ENCODE measurements around the gene NSUN2.

The NSUN2 gene

DNA sequence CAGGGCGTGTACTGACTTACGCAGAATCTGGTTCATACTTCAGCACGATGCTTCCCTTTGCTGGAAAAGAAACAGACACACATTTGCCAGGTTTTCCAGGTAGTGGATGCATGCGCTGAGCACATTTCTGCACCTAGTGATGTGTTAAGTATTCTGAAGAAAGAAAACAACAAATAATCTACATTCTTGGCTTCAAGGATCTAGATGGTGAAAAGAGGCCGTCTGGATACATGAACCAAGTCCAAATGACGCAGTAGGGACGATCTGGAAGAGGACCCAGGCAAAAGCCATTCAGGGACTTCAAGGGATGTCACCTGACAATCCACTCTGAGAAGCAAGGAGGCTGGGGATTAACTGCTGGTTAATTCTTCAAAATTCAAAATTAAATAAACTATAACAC lies 30.4 kb downstream of the NSUN2 start:
- DNase-seq = no peak

DNA sequence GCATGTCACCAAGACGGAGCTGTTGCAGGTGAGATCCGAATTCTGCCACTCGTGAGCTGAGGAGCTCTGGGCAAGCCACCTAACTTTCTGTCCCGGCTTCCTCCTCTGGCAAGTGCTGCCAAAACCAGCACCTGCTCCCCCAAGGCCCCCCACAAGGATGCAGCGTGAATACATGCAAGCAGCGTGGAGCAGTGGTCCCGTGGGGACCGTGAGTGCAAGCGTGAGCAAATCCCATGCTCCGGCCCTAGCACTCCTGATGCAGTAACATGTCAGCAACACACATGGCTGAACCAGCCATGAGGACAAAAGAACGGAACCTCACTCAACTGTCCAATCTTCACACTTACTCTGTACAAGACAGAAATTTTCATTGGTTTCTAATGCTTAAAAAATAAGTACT lies 31.0 kb downstream of the NSUN2 start:
- DNase-seq = no peak

DNA sequence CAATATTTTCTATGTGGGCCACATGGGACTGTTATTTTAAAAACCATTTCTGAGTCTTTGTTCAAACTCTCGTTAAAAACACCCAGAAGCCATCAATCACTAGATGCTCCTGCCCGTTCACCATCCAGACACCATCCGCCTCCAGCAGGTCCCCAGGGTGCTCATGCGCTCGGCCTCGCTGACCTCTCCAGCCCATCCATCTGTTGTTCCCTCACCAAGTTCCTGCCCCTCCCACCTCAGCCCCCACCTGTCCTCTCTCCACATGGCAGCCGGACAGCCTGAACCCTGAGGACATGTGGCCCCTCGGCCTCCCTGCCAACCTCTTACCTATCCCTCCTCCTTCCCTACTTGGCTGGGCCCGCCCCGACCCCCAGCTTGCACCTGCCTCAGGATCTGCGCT lies 31.6 kb downstream of the NSUN2 start:
- no peak for DNase-seq

DNA sequence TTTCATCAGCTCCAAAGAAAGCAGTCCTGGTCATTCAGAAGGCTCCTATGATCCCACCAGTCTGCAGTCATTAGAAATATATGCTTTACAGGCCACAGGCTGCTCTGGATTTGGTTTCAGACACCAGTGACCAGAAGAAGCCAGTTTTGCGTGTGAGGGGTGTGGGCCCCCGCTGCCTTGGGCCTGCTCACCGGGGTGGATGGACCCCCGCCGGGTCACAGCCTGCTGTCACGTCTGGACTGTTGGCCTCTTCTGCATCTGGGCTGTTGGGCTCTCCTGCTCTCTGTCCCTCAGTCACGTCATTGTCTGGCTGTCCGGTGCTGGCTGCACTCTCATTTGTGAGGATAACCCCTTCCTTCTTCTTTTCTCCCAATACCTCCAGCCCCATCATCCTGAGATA lies 33.1 kb downstream of the NSUN2 start:
- no peak for DNase-seq

DNA sequence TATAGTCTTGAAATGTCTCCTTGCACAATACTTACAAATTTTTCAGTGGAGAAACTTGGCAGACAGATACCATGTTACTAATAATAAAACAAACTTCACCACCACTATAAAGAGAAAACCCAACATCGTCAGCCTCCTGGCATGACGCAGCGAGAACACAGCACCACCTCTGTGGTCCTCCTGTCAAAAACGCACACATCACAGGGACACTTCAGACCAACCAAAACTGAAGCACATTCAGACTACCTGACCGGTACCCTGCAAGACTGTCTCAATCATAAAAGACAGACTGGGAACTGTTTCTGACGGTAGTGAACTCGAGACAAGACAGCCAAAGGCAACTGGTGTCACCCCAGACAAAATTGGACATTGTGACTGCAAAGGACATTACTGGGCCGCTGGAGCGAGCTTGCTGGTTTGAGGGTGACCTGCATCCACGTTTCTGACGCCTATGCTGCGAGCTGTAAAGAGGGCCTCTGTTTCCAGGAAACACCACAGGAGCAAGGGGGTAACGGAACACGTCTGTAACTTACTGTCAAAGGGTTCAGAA lies 34.4 kb downstream of the NSUN2 start:
- no peak for DNase-seq

DNA sequence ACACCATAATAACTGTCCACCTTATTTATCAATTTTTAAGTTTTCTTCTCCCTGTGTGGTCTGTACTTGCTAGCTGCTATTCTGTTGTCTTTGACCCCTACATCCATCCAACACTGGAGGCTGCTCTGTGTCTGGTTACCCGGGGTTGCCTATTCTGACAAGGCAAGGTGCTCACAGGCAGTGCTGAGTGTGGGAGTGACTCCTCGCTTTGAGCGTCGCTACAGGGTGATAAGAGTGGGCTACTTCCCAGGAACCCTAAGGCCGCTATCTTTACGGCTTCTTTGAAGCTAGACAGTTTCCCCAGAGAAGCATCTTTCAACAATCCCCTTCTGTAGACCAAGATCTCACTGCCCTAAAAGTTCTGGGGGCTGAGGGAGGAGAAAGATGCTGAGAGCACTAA lies 35.3 kb downstream of the NSUN2 start:
- DNase-seq = no peak

DNA sequence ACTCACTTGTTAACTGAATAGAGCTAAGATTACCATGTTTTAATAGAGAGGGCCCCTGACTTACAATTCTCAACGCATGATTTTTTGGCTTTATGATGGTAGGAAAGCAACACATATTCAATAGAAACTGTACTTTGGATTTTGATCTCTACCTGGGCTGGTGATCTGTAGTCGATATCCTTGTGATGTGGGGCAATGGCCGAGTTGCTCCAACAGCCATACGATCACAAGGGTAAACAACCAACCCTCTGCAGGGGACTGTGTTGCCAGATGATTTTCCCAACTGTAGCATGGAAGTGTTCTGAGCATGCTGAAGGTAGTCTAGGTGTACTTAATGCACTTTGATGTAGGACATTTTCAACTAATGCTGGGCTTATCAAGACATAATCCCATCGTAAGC lies 36.5 kb downstream of the NSUN2 start:
- DNase-seq = no peak

DNA sequence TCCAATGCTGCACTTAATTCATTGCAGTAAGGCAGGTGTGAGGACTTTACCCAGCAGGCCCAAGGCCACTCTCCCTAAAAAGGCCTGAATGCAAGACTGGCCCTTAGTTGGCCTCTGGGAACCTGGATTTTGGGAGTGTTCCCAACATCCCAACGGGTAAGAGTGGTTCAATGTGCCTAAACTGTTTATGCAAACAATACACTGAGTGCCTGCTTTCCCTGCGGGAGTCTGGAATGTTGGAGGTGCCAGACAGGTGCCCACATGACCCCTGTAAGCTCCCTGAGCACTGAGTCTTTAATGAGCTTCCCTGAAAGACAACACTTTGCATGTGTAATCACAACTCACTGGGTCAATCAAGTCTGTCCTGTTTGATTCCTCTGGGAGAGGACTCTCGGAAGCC lies 37.4 kb downstream of the NSUN2 start:
- no peak for DNase-seq

DNA sequence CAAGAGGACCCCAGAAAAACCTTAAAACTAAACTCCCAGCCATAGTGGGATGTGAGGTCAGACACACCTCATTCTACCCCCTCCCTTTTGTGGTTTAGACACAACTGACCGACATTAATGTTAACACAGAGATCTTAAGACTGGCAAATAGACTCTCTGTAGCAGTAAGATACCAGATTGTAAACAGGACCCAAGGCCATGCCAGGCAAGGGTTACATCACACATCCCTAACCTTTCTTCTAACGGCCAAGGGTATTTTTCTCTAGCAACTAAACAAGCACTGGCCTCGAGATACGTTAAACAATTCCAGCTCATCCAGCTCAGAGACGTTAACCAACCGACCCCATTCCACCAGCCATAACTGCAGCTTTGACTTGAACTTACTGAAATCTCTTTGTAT lies 38.8 kb downstream of the NSUN2 start:
- DNase-seq = no peak

DNA sequence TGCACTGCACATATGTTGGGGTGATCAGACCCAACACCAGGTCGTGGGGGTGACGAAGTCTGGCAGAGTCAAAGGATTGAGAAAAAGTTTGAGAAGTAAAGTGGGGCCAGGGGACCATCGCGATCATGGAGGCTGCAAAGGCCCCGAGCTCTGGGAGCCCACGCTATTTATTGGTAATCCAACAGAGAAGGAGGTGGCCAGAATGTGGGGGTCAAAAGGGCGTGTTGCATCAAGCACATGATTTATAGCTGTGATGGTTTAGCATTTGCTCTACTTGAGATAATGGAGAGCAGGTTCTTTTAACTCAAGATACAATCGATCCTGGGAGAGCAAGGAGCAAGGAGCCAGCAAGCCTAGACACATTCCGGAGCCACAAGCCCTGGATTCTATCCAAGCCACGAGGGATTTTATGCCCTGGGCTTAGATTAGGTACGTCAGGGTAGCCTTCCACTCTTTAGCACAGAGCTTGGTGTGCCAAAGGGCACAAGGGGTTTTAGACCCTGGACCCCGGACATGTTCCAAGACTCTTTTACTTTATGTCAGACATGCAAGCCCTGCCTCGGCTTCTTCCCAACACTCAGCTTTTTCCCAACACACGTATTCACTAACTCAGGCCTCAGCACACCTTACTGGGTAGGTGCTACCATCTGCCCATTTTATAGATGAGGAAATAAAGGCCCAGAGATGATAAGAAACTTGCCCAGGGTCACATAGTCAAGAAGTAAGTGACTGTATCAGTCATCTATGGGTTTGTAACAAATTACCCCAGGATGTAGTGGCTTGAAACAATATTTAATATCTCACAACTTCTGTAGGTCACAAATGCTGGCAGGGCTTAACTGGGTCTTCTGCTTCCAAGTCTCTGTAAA lies 39.5 kb downstream of the NSUN2 start:
- DNase-seq = no peak

DNA sequence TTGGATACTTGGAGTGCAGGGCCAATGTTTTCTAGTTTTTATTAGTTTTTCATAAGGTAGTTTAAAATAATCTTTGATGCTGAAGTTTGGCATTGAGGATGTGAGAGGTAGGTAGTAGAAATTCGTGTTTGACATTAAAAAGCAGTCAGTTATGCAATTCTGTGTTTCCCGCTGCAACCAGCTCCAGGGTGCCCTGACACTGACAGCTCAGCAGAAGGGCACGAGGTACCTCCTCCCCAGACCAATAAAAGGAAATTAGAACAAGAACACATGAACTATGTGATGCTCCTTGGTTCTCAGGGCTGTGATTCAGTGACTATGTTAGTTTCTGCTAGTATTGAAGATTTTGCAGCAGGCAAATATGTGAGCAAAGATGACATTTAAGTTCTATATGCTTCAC lies 40.2 kb downstream of the NSUN2 start:
- DNase-seq = peak; percentile 75 to 77 (median 75)

DNA sequence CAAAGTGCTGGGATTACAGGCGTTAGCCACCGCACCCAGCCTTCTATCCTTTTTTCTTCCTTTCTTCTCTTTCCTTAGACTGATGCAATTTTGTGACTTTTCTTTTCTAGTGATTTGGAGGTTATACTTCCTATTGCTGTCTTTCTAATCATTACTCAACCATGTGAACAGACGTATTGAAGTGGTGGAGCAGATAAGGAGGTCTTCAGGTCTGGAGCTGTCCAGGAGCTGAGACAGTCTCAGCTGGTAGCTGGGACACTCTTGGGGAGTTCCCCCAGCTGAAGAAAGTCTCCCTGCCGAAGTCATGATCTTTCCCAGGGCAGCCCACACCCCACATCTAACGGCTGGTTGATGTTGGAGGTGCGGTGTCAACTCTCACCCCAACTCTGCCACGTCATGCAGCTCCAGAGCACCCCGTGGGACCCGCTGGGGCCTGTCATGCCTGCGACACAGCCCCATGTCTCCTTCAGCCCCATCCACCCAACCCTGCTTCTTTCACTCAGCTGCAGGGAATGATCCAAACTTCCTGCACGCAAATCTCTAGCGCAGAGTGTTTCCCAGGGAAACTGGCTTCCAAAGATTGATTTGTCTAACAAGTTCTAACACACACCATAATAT lies 41.1 kb downstream of the NSUN2 start:
- peak in 1 of 3 donors; percentile 4 for DNase-seq

DNA sequence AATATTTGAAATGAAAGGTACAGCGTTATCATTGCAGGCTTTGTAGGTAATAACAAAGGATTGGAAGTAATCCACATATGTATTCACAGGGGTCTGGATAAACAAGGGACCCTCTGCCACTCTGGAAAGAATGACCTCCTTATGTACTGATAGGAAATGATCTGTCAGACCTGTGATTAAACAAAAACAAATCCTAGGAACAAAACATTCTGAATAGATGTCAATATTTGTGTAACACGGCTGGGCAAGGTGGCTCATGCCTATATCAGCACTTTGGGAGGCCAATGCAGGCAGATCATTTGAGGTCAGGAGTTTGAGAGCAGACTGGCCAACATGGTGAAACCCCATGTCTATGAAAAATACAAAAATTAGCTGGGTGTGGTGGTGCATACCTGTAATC lies 42.3 kb downstream of the NSUN2 start:
- no peak for DNase-seq

DNA sequence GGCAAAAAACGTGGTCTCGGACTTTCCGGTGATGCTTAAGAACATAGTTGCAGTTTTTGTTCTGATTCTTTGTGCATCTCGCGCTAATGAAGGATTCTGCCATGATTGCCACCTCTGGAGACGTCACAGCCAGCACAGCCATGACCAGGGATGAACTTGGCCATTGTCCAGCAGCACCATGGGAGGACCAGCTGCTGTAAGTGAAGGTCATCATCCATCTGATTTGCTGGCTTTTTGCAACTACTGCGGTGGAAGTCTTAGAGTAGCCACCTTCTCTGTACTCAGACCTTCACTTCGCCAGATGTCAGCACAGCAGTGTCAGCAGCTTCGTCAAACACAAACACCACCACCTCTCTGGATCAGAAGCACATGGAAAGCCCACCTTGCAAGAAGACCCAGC lies 45.7 kb downstream of the NSUN2 start:
- DNase-seq = no peak

DNA sequence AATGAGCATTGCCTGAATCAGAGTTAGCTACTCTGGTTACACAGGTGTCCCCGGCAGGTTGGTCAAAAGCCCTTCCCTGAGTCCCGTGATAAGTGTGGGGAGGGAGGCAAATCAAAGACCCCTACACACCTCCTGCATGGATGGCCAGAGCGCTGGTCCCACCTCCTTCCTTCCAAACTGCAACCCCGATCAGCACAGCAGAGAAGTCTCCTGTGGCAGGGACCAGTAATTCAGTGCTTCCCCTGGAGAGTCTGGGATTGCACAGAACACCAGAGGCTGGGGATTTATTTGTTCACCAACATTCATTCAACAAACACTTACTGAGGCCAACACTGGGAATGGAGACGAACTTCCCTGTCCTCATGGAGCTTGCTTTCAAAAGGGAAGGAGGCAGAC lies 46.2 kb downstream of the NSUN2 start:
- no peak for DNase-seq

DNA sequence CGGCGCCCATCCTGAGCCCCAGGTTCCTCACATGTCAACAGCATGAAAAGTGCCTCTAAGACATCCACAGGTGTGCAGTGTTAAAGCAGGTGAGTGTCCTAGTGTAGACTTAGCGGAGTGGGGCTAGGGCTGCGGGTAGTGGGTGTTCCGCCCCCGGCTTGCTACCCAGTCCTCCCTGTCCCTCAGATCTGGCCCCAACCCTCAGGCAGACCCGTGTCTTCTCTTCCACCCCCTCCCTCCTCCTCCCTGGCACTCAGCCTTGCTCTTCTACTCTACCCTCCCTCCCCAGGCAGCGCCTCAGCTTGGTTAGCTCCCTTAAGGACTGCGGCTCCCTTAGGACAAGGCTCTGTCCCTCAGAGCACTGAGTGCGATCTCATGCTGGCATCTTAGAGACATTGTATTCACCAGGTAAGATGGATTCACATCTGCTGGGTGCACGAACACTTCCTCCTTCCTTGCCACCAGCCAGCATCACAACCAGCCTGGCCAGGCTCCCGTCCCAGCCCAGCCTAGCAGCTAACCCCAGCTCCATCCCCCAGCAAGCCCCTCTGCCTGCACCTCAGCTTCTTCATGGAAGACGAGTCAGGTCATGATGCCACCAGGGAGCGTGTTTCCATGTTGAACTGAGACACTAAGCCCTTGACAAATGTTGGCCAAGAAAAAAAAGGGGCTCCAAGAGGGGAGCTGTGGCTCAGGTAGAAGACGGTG lies 46.8 kb downstream of the NSUN2 start:
- no peak for DNase-seq

DNA sequence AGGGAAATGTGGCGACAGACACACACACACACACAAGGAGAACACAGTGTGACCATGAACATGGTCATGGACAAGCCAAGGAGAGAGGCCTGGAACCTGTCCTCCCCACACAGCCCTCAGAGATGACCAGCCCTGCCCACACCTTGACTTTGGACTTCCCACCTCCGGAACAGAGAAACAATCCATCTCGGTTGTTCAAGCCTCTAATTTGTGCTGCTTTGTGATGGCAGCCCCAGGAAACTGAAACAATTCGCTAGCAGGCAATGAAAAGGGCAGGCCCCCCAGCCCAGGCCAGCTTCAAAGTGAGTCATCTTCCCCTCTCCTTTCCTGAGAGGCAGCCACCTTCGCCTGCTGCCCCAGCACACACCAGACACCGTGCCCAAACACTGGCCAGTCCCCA lies 47.7 kb downstream of the NSUN2 start:
- DNase-seq = peak in 1 of 3 donors; percentile 9

DNA sequence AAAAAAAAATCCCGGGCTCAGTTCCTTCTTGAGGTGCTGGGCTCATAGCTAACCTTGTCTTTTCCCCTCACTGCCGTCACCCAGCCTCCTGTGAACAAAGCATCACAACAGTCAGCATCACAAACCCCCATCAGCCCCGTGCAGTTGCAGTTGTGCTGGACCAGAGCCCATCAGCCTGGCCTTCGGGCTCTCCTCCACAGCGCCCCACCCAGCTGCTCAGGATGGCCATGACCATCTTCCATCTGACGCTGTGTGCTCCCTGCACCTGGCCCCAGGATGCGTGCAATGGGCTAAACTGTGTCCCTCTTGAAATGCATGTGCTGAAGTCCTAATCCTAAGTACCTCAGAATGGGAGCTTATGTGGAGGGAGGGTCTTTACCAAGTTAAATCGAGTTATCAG lies 48.1 kb downstream of the NSUN2 start:
- no peak for DNase-seq

DNA sequence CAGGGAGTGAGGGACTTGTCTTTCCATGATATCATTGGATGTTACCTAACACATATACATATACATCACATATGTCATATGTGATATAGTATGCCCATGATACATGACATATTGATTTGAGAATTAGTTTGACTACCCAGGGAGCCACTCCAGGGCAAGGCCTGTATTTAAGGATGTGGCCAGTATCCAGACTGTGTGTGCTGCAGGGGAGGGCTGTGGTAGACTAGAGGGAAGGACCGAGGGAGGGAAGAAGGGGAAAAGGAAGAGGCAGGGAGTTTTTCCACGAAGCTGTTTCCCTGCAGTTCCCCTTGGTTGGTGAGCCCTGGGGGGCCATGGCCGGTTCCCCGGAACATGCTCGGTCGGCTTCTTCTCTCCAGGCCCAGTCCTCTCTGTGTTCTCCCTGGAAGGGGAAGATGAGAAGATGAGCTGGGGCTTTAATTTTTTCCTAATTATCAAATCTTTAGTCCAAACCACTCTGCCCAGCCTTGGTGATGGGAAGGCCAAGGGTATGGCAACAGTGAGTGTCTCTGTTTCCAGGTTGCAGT lies 48.7 kb downstream of the NSUN2 start:
- no peak for DNase-seq

DNA sequence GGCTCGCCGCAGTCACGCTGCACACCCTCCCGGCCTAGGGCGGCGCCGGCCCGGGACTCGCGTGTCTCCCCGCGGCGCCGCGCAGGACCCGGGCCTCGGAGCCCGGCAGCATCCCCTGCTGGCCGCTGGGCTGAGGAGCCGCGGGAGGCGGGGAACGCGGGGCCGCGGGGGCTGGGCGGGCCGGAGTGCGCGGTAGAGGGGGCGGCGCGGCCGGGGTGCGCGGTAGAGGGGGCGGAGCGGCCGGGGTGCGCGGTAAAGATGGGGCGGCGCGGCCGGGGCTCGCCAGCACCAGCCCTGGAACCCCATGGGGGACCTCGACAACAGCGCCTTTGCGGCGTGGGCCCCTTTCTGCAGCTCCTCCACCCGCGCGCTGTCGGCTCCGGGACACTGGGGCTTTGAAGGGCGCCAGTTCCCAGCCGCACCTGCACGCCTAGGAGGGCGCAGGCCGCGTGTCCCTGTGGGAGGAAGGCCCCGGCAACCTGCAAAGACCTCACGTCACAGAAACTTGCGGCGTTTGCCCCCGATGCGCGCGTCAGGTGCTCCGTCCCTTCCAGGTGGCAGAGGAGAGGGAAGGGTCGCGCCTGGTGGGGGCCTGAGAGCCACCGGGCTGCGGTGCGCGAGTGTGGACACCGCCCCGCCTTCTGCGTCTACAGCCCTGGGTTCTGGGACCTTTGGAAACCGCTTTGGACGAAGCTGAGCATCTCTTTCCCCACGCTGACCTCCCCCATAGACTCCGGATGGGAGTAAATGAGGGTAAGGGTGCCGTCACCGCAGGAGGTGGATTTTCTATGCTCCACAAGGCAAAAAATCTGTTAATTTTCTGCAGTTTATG lies 49.6 kb downstream of the NSUN2 start:
- peak in 2 of 3 donors; percentile 27 to 69 for DNase-seq

DNA sequence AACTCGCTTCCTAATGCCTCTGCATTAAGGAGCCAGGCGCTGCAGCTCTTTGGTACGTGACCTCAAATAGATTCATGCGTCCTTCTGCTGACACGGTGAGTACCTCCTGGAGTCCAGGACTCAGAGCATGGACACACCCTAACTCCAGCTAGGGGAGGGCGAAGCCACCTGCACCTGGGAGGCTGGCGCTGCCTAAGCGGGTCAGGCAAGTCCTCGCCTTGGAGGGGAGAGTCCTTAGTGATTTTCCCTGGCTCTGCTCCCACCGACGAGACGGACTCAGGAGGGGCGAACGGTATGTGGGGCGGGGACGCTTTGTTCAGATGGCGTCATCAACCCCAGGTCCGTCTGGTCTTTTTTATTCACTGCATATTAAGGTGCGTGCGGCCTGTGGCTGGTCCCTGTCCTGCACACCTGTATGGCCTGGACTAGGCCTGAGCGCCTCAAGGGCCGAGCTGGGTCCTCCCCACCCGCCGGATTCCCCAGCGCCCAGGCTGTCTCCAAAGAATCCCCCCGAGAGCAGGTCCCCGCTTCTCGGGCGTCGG lies 50.3 kb downstream of the NSUN2 start:
- no peak for DNase-seq
